Prostate gland (tissue), 2 donors: ENCODE data around the gene PLEKHA3.

Experiments used
- CTCF ChIP-seq, 4 experiments: fragments of 200-600 bp in 2 of 4; fragments of 450-650 bp in 2 of 4; sonication (generic) in 2 of 4; IDR thresholded peaks; 1 replicate in 3 of 4; 2 replicates in 1 of 4; pipeline ENCODE4 v1.5.1; 2016 to 2019; ENCODE audit warnings: antibody characterized with exemption in 4 of 4, mild to moderate bottlenecking in 2 of 4, moderate library complexity in 2 of 4
- POLR2A ChIP-seq: fragments of 450-650 bp; IDR thresholded peaks from one replicate; pipeline ENCODE4 v1.6.1; 2016; ENCODE audit warnings: antibody characterized with exemption, mild to moderate bottlenecking
- POLR2AphosphoS5 ChIP-seq: sonication (generic); formaldehyde crosslinking; IDR thresholded peaks from one replicate; pipeline ENCODE4 v1.6.1; 2017; ENCODE audit warnings: antibody characterized with exemption

GRCh38 chr2:178482437-178482836, 2.2 kb downstream of the PLEKHA3 start:
- TF ChIP-seq CTCF (IDR thresholded peaks at IDR 0.05) (no peak), POLR2A (no peak), POLR2AphosphoS5 (no peak)
